ENCODE data around the gene TMEM200A. TPM values are rescaled to one million over a fixed set of nuclear protein-coding genes. Genes with fewer than 3 reads are reported as not detected.
"Not testable (repeated sequence)": the region's sequence is repeated elsewhere in the genome, so short reads cannot be mapped to it uniquely, and the experiment has no call there.

Gene TMEM200A
- total RNA-seq: 2.1 and 3.3 TPM in 2 replicates

DNA sequence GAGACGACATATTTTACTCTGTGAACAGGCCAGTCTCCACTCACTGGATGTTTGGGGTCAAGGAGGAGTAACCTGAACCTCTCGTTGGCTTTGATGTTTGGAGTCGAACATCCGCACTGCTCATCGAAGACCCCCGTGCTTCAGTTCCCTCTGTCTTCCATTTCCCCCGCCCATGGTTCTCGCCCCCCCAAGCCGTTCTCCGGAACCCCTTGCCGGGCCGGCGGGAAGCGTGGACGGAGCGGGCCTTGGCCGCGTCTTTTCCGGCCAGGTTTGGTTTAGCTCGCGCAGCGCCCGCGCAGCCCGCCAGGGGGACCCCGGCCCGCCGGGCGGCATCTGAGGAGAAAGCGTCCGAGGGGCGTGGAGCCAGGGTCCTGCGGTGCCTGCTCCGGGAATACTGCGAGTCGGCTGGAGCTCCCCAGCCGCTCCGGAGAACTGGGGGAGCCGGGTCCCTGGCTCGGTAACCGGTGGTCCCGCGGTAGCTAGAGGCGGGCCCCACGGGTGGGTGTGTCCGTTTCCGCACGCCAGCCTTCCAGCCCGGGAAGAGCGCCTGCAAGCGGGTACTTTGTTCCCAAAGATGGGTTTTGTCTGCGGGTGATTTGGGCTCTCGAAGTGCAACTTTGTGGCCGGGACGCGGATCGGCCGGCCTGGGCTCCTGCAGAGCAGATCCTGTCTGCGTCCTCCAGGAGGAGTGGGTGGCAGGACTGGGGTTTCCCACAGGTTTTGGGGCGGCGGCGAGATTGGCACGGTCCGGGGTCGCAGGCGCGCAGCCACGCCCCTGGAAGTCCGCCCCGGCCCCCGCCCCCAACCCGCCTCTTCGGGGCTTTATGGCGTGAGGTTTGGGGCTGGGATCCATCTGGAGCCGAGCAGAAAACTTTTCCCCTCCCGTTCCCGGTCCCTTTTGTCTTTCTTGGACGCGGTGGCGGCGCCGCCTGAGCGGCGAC lies at the start of gene TMEM200A:
TMEM200A (plus strand) TSS at position 852 of the 941 bp plus-strand sequence. CDS start 74,406 bp downstream, outside the sequence.
- TF ChIP-seq, protein P1, sequence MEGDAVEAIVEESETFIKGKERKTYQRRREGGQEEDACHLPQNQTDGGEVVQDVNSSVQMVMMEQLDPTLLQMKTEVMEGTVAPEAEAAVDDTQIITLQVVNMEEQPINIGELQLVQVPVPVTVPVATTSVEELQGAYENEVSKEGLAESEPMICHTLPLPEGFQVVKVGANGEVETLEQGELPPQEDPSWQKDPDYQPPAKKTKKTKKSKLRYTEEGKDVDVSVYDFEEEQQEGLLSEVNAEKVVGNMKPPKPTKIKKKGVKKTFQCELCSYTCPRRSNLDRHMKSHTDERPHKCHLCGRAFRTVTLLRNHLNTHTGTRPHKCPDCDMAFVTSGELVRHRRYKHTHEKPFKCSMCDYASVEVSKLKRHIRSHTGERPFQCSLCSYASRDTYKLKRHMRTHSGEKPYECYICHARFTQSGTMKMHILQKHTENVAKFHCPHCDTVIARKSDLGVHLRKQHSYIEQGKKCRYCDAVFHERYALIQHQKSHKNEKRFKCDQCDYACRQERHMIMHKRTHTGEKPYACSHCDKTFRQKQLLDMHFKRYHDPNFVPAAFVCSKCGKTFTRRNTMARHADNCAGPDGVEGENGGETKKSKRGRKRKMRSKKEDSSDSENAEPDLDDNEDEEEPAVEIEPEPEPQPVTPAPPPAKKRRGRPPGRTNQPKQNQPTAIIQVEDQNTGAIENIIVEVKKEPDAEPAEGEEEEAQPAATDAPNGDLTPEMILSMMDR (conservative IDR thresholded peaks at IDR 0.05; ENCODE audit: low read depth, low read length): peak; percentile 73
- peak within 1 kb of the TSS; percentile 73 for H3K4me3 ChIP-seq (ENCODE audit: low read depth, low read length)
- DNase-seq (ENCODE audit: low read depth): no peak

DNA sequence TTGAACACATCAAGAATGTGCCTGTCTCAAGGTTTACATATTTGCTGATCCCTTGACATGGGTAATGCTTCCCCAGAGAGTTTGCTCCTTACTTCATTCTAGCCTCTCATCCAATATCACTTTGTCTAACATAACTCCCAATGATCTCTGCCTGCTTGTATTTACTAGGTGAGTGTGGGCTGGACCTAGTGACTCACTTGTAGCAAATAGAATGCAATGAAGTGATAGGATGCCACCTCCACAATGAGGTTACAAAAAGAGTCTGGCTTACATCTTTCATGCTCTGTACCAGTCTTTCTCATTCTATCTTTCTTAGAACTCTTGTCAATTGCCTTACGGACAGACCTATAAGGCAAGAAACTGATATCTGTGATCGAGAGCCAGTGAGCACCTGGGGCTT lies 44.9 kb upstream of the TMEM200A start:
- TF ChIP-seq, protein P1 (conservative IDR thresholded peaks at IDR 0.05; ENCODE audit: low read depth, low read length): no peak
- no peak overlapping the region for H3K4me3 ChIP-seq (ENCODE audit: low read depth, low read length)
- DNase-seq (ENCODE audit: low read depth): no peak

DNA sequence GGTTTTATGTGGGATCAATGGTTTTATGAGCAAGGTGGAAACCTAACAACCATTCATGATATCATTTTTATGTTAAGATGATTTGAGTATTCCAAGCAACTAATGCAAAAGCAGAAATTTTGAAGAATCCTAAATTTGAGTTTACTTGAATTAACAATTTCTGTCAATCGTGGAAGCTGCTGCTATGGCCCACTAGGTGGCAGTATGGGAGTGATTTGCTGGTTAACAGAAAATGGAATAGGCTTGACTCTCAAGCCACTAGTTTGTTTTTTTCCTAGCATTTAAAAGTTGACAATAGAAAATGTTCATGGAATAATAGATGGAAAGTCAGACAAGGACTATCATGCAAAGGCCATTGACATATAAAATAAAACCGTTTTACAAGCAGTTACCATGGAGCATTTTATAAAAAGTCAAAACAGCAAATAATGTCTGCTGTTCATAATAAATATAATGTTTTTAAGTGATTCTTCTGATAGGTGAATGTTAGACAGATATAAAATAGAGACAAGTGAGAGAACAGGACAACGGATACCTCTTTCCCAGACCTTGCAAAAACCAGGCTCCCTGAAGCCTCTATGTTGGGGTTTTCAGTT lies 43.0 kb upstream of the TMEM200A start:
- TF ChIP-seq, protein P1 (conservative IDR thresholded peaks at IDR 0.05; ENCODE audit: low read depth, low read length): peak; percentile 89
- H3K4me3 ChIP-seq (ENCODE audit: low read depth, low read length): no peak overlapping the region
- no peak for DNase-seq (ENCODE audit: low read depth)

DNA sequence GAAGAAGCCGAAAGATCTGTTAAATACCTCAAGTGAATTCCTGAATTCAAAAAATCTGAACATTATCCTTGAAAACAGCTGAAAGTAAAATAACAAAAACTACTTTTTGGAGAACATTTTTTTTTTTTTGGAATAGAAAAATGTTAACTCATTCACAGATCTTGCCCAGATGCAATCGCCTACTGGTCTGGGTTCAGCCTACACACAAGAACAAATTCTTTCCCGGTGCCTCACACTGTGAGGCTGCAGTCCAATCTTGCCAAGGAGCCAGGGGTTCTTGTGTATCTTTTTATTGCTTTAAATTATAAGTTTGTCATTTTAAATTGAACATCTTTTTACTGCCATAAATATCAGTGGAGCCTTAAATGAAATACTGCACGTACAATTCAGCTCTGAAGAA lies 41.2 kb upstream of the TMEM200A start:
- H3K4me3 ChIP-seq (ENCODE audit: low read depth, low read length): no peak overlapping the region
- DNase-seq (ENCODE audit: low read depth): no peak
- TF ChIP-seq, protein P1 (conservative IDR thresholded peaks at IDR 0.05; ENCODE audit: low read depth, low read length): no peak

DNA sequence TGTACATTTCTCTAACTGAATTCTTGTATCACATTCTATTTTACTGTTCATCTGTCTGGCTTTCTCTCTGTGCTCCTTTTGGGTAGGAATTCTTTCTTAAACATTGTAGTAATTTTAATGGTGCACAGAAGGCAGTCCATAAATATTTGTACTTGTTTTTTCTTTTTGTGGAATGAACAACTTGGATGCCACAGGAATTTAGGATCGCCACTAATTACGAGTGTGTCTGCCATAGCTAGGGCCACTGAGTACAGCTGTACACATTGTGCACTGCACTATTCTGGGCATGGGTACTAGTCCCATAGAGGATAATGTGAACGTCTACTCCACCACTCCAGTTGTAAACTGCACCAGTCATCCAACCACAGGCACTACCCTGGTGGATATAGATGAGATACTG lies 39.3 kb upstream of the TMEM200A start:
- H3K4me3 ChIP-seq (ENCODE audit: low read depth, low read length): no peak overlapping the region
- DNase-seq (ENCODE audit: low read depth): no peak
- TF ChIP-seq, protein P1 (conservative IDR thresholded peaks at IDR 0.05; ENCODE audit: low read depth, low read length): no peak

DNA sequence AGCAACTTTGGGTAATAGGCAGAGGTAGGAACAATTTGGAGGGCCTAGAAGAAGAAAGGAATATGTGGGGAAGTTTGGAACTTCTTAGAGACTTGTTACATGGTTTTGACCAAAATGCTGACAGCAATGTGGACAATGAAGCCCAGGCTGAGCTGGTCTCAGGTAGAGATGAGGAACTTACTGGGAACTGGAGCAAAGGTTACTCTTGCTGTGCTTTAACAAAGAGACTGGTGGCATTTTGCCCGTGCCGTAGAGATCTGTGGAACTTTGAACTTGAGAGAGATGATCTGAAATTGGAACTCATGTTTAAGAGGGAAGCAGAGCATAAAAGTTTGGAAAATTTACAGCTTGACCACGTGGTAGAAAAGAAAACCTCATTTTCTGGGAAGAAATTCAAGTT lies 28.3 kb upstream of the TMEM200A start:
- TF ChIP-seq, protein P1 (conservative IDR thresholded peaks at IDR 0.05; ENCODE audit: low read depth, low read length): no peak

DNA sequence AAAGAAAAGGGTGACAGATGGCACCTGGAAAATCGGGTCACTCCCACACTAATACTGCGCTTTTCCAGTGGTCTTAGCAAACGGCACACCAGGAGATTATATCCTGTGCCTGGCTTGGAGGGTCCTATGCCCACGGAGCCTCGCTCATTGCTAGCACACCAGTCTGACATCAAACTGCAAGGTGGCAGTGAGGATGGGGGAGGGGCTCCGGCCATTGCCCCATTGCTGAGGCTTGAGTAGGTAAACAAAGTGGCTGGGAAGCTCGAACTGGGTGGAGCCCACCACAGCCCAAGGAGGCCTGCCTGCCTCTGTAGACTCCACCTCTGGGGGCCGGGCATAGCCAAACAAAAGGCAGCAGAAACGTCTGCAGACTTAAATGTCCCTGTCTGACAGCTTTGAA lies 19.5 kb upstream of the TMEM200A start:
- DNase-seq (ENCODE audit: low read depth); H3K4me3 ChIP-seq (ENCODE audit: low read depth, low read length): not testable (repeated sequence)

More for the DNA sequence above, 28.3 kb upstream of the TMEM200A start:
- no peak for DNase-seq (ENCODE audit: low read depth)
- no peak overlapping the region for H3K4me3 ChIP-seq (ENCODE audit: low read depth, low read length)

Data from epithelial cell of proximal tubule (primary cell).